A673 (cell line): ENCODE results near the gene HIPK3. TPM values are rescaled to one million over a fixed set of nuclear protein-coding genes. Genes with fewer than 3 reads are reported as not detected.

Experiments
- BruUV-seq: library from RNA; stranded (reverse); fragments of 400-500 nt; replicated peaks from 2 replicates; lab custom pipeline; 2021; lab: Mats Ljungman, UMichigan
- CTCF ChIA-PET: fragments of 300-600 bp; sonication (Branson Sonifier 250); formaldehyde crosslinking; loops from one replicate; lab custom pipeline; 2022; ENCODE audit warnings: antibody characterized with exemption; lab: Charles Lee
- POLR2A ChIA-PET: fragments of 300-600 bp; sonication (Branson Sonifier 250); formaldehyde crosslinking; loops from one replicate; lab custom pipeline; 2022; ENCODE audit warnings: antibody characterized with exemption; ENCODE audit not compliant: low non-redundant PET; lab: Charles Lee
- DNase-seq: peaks from one replicate; pipeline ENCODE4 v3.0.0-alpha.2; 2015; ENCODE audit warnings: low spot score
- H3K27ac ChIP-seq: fragments of 200-600 bp; sonication (generic); 2 replicates; pipeline ENCODE4 v1.5.1; 2016; ENCODE audit warnings: mixed run types, low read depth, mild to moderate bottlenecking, mixed read lengths, antibody characterized with exemption, low read length; ENCODE audit not compliant: poor library complexity, severe bottlenecking
- H3K27me3 ChIP-seq: fragments of 200-600 bp; sonication (generic); replicated peaks from 2 replicates; pipeline ENCODE4 v1.6.1; 2017; ENCODE audit warnings: mixed run types, low read depth, mild to moderate bottlenecking, mixed read lengths, antibody characterized with exemption, low read length; ENCODE audit not compliant: insufficient read depth, poor library complexity
- H3K36me3 ChIP-seq: fragments of 200-600 bp; sonication (generic); 2 replicates; pipeline ENCODE4 v1.6.1; 2016; ENCODE audit warnings: mixed run types, mild to moderate bottlenecking, mixed read lengths, antibody characterized with exemption, low read length; ENCODE audit not compliant: insufficient read depth, poor library complexity, severe bottlenecking
- H3K4me1 ChIP-seq: fragments of 200-600 bp; sonication (generic); 2 replicates; pipeline ENCODE4 v1.6.1; 2017; ENCODE audit warnings: mixed run types, mild to moderate bottlenecking, mixed read lengths, antibody characterized with exemption, low read length; ENCODE audit not compliant: insufficient read depth, poor library complexity, severe bottlenecking
- H3K4me3 ChIP-seq: fragments of 200-600 bp; sonication (generic); 2 replicates; pipeline ENCODE4 v1.5.1; 2016; ENCODE audit warnings: low read depth, mixed run types, mild to moderate bottlenecking, mixed read lengths, low read length; ENCODE audit not compliant: poor library complexity, severe bottlenecking
- H3K9me3 ChIP-seq: fragments of 200-600 bp; sonication (generic); 2 replicates; pipeline ENCODE4 v1.6.1; 2016; ENCODE audit warnings: mixed run types, low read depth, mild to moderate bottlenecking, mixed read lengths, antibody characterized with exemption, low read length; ENCODE audit not compliant: poor library complexity, severe bottlenecking
- EZH2 ChIP-seq: fragments of 200-600 bp; sonication (generic); IDR thresholded peaks from 2 replicates; pipeline ENCODE4 v1.6.1; 2017; ENCODE audit warnings: borderline replicate concordance, low read depth, mild to moderate bottlenecking, mixed read lengths, antibody characterized with exemption, low read length; ENCODE audit not compliant: poor library complexity, severe bottlenecking
- intact Hi-C: fragments of 100-400 bp; cut with micrococcal nuclease; formaldehyde crosslinking; loops from one replicate; pipeline ENCODE4 v1.10.0; 2022; ENCODE audit not compliant: unreplicated experiment
- total RNA-seq: library from RNA; stranded (reverse); gene quantifications from 2 replicates; pipeline ENCODE4 v1.2.3, GENCODE V29; 2021
- TF ChIP-seq, protein P1 (sequence below): fragments of 300-800, 200-600 bp; sonication (generic); conservative IDR thresholded peaks from 2 replicates; pipeline ENCODE4 v1.5.1; 2017; ENCODE audit warnings: low read depth, mild to moderate bottlenecking, antibody characterized with exemption, low read length, moderate library complexity, mixed read lengths

Gene HIPK3
- total RNA-seq, 1 experiment from 2014 or later, result 86.7 TPM

DNA sequence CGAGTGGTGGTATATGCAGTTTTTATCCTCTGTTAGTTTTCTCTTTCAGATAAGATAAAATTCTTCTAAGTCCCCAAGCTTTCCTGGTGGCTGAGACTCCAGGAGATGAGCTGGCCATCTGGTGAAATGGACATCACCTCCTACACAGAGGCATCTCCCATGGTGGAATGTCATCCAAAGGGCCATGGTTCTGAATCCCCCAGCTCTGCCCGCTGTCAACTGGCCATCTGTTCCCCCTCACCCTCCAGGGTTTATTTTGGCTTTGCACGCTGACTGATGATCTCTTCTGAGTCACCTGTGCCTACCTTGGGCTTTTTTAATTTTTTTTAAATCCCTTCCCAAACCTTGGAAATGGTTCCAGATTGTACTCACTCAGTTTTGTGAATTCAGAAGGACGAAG, 142.2 kb downstream of the HIPK3 start:
- H3K9me3 ChIP-seq, result no peaks in the 10 kb centered on the region
- no peak for DNase-seq
- ChIA-PET CTCF (no interaction called here), POLR2A (no interaction called here)
- no peaks in the 10 kb centered on the region for H3K27me3 ChIP-seq
- TF ChIP-seq, protein P1, sequence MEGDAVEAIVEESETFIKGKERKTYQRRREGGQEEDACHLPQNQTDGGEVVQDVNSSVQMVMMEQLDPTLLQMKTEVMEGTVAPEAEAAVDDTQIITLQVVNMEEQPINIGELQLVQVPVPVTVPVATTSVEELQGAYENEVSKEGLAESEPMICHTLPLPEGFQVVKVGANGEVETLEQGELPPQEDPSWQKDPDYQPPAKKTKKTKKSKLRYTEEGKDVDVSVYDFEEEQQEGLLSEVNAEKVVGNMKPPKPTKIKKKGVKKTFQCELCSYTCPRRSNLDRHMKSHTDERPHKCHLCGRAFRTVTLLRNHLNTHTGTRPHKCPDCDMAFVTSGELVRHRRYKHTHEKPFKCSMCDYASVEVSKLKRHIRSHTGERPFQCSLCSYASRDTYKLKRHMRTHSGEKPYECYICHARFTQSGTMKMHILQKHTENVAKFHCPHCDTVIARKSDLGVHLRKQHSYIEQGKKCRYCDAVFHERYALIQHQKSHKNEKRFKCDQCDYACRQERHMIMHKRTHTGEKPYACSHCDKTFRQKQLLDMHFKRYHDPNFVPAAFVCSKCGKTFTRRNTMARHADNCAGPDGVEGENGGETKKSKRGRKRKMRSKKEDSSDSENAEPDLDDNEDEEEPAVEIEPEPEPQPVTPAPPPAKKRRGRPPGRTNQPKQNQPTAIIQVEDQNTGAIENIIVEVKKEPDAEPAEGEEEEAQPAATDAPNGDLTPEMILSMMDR, result no peak
- TF ChIP-seq EZH2, result no peak
- intact Hi-C loops, result no loop called here
- no TSS peak for BruUV-seq
- no peaks in the 10 kb centered on the region for H3K4me1 ChIP-seq
- H3K27ac ChIP-seq, result no peak overlapping the region
- no peaks in the 10 kb centered on the region for H3K36me3 ChIP-seq
- H3K4me3 ChIP-seq, result no peak overlapping the region

DNA sequence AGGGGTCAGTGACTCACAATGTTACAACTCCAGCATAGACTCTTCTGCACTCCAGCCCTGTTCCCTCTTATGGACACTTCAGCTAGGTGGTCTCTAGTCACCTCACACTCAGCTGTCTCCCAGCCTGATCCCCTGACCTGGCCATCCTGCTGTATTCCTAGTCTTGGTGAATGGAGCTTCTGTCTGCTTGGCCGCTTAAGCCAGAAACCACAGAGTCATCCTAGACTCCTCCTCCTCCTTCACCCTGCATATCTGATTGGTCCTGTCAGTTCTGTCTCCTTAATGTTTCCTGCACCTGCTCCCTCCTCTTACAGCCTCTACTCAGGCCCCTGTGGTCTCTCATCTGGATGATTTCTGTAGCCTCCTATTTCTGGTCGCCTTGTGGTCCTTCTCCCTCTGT, 144.9 kb downstream of the HIPK3 start:
- no peaks in the 10 kb centered on the region for H3K27me3 ChIP-seq
- ChIA-PET CTCF (interaction anchor here (0.6 kb wide), 1 partner anchor 298 kb away, joined by 5 read pairs; no protein-coding TSS in a partner anchor), POLR2A (no interaction called here)
- intact Hi-C loops, result no loop called here
- H3K9me3 ChIP-seq, result no peaks in the 10 kb centered on the region
- no peaks in the 10 kb centered on the region for H3K4me1 ChIP-seq
- no TSS peak for BruUV-seq
- DNase-seq, result no peak
- no peak overlapping the region for H3K4me3 ChIP-seq
- no peak overlapping the region for H3K27ac ChIP-seq
- no peaks in the 10 kb centered on the region for H3K36me3 ChIP-seq
- no peak for TF ChIP-seq EZH2
- TF ChIP-seq, protein P1, result no peak

DNA sequence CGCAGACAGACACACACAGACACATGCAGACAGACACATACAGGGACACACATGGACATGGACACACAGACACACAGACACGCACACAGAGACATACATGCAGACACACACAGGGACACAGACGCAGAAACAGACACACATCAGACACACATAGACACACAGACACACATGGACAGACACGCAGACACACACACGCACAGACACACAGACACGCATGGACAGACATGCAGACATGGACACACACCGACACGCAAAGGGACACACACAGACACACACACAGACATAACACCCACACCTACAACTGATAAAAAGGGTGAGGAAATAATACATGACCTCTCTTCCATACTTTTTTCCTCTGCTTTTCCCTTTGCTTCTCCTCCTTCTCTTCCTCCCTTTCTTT, 146.2 kb downstream of the HIPK3 start:
- H3K27ac ChIP-seq, result no peak overlapping the region
- TF ChIP-seq, protein P1, result no peak
- POLR2A ChIA-PET, result no interaction called here
- no peaks in the 10 kb centered on the region for H3K36me3 ChIP-seq
- no peaks in the 10 kb centered on the region for H3K27me3 ChIP-seq
- no peak for DNase-seq
- H3K4me1 ChIP-seq, result no peaks in the 10 kb centered on the region
- H3K4me3 ChIP-seq, result no peak overlapping the region
- no TSS peak for BruUV-seq
- intact Hi-C loops, result no loop called here
- no peaks in the 10 kb centered on the region for H3K9me3 ChIP-seq
- CTCF ChIA-PET, result no interaction called here
